Measurements from ENCODE around the gene EIF3L. TPM values are rescaled to one million over a fixed set of nuclear protein-coding genes. Genes with fewer than 3 reads are reported as not detected.

The EIF3L gene
- total RNA-seq, 1 experiment from 2014 or later = 739 TPM

DNA sequence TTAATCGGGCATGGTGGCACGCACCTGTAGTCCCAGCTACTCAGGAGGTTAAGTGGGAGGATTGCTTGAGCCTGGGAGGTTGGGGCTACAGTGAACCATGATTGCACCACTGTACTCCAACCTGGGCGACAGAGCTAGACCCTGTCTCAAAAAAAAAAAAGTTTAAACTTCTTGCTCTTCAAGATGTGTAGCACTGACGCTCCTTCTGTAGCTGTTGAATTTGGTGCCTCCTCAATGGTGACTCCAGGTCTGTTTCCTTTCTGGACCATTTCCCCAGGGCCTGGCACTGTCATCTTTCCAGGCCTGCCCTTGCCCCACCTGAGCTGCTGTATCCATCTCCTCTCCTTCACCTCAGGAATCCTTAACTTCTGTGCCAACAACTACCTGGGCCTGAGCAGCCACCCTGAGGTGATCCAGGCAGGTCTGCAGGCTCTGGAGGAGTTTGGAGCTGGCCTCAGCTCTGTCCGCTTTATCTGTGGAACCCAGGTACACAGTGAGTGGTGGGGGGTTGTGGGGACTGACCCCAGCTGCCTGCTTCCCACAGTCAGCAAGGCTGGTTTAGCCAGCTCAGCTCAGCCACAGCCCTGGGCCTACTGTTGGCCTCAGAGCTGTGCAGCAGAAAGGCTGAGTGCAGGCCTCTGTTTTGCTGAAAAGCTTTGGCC, 39.4 kb upstream of the EIF3L start:
- H3K56ac ChIP-seq (ENCODE audit: insufficient read length, low read depth, low read length) = no peak overlapping the region
- no peak overlapping the region for H3K9ac ChIP-seq (ENCODE audit: extremely low read depth, insufficient read length, low read length)
- peaks cover 23% of the 10 kb centered on the region for H3K27me3 Mint-ChIP-seq (ENCODE audit: low read depth)
- H3K79me1 ChIP-seq (ENCODE audit: insufficient read depth, low read depth, low read length, poor library complexity, severe bottlenecking) = peaks cover 2% of the 10 kb centered on the region
- no peak overlapping the region for H3K27ac ChIP-seq (ENCODE audit: insufficient read length, low read depth, low read length)
- no peak overlapping the region for H3K23ac ChIP-seq (ENCODE audit: insufficient read length, low read depth, low read length)
- no peak overlapping the region for H2BK20ac ChIP-seq (ENCODE audit: low read depth, low read length, poor library complexity, severe bottlenecking)
- H3K4me1 ChIP-seq (ENCODE audit: insufficient read depth, low read length) = no peaks in the 10 kb centered on the region
- no peak overlapping the region for H3K18ac ChIP-seq (ENCODE audit: insufficient read length, low read depth, low read length)
- H3T11ph ChIP-seq (ENCODE audit: low read length) = no peak overlapping the region
- H3K4me1 Mint-ChIP-seq = peaks cover 20 to 23% of the 10 kb centered on the region in 2 experiments
- H3K9me3 ChIP-seq (ENCODE audit: control insufficient read depth, low read depth, low read length) = no peaks in the 10 kb centered on the region
- WGBS (ENCODE audit: extremely low coverage, insufficient read length, low lambda C conversion rate) = no CpG with 5 or more reads among the region's 5 CpGs
- H2AFZ ChIP-seq (ENCODE audit: low read length) = no peak overlapping the region
- no peak overlapping the region for H3K4ac ChIP-seq (ENCODE audit: low read depth, low read length)
- H2BK120ac ChIP-seq (ENCODE audit: low read depth, low read length, poor library complexity, severe bottlenecking) = no peak overlapping the region
- TF ChIP-seq, protein P1, sequence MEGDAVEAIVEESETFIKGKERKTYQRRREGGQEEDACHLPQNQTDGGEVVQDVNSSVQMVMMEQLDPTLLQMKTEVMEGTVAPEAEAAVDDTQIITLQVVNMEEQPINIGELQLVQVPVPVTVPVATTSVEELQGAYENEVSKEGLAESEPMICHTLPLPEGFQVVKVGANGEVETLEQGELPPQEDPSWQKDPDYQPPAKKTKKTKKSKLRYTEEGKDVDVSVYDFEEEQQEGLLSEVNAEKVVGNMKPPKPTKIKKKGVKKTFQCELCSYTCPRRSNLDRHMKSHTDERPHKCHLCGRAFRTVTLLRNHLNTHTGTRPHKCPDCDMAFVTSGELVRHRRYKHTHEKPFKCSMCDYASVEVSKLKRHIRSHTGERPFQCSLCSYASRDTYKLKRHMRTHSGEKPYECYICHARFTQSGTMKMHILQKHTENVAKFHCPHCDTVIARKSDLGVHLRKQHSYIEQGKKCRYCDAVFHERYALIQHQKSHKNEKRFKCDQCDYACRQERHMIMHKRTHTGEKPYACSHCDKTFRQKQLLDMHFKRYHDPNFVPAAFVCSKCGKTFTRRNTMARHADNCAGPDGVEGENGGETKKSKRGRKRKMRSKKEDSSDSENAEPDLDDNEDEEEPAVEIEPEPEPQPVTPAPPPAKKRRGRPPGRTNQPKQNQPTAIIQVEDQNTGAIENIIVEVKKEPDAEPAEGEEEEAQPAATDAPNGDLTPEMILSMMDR (conservative IDR thresholded peaks at IDR 0.05) = no peak
- H3K36me3 Mint-ChIP-seq (ENCODE audit: insufficient read depth in 1 of 3, low read depth in 3 of 3) = peaks cover 4 to 12% (median 9%) of the 10 kb centered on the region in 3 experiments; a peak in 6 of 7 replicates
- peak; percentile 20 for DNase-seq
- H3K4me2 ChIP-seq (ENCODE audit: insufficient read depth, insufficient read length, low read length) = no peak overlapping the region
- H3K9me3 Mint-ChIP-seq = peaks cover 0 to 4% of the 10 kb centered on the region in 2 experiments; a peak in 1 of 5 replicates
- no peak overlapping the region for H4K8ac ChIP-seq (replicated peaks; ENCODE audit: insufficient read length, low read depth, low read length)
- no peak overlapping the region for H3K14ac ChIP-seq (ENCODE audit: insufficient read depth, low read length)
- H2BK12ac ChIP-seq (ENCODE audit: insufficient read length, low read depth, low read length) = no peak overlapping the region
- no peaks in the 10 kb centered on the region for H4K20me1 ChIP-seq (ENCODE audit: control insufficient read depth, insufficient read depth, insufficient read length)
- no peak overlapping the region for H2BK5ac ChIP-seq (ENCODE audit: insufficient read length, low read length)
- no peak overlapping the region for H3K27ac Mint-ChIP-seq
- no peak overlapping the region; a peak in 2 of 5 replicates for H3K4me3 Mint-ChIP-seq
- peaks cover 2% of the 10 kb centered on the region; the same call in 1 of the 2 replicates for H3K79me2 ChIP-seq (ENCODE audit: insufficient read depth, low read length)
- H2AK5ac ChIP-seq (ENCODE audit: insufficient read length, low read length) = no peak overlapping the region
- H4K91ac ChIP-seq (ENCODE audit: insufficient read length, low read depth, low read length) = no peak overlapping the region
- H3K27me3 ChIP-seq (ENCODE audit: insufficient read depth, low read length) = peaks cover 6% of the 10 kb centered on the region; the same call in 1 of the 2 replicates
- no peak overlapping the region for H2BK15ac ChIP-seq (ENCODE audit: low read depth, low read length)
- H4K5ac ChIP-seq (ENCODE audit: insufficient read length, low read depth, low read length) = no peak overlapping the region
- peaks cover 24% of the 10 kb centered on the region for H3K23me2 ChIP-seq (ENCODE audit: insufficient read length, low read depth, low read length, poor library complexity, severe bottlenecking)

All from H9 (cell line).